H4 (cell line): ENCODE measurements around the gene TMEM89. TPM values are rescaled to one million over a fixed set of nuclear protein-coding genes. Genes with fewer than 3 reads are reported as not detected.

Experiments
- DNase-seq: peaks from one replicate; pipeline ENCODE4 v3.0.0-alpha.2; 2015; ENCODE audit warnings: low spot score
- total RNA-seq: library from RNA; depleted of rRNA; stranded (reverse); fragments of >200 nt; shearing (Covaris generic); gene quantifications from 2 replicates; pipeline ENCODE4 v1.2.3, GENCODE V29; 2014

TMEM89 gene
- total RNA-seq, 1 experiment from 2014 or later = not detected

DNA sequence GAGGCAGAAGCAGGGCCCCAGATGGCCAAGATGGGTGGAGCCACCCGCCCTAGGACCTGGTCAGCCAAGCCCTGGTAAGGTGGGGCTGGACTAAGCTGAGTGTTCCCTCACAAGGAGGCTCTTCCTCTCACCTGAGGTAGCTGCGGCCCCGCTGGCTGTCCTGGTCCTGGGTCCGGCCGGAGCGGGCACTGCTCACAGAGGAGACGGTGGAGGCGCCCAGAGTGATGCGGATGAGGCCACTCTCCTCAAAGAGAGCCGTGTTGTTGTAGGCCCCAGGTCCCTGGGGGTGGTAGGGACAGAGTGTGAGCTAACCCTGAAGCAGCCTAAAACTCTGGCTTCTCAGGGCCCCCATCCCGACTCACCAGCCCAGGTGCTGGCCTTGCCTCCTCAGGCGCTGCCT, 21.0 kb upstream of the TMEM89 start:
- DNase-seq = no peak

DNA sequence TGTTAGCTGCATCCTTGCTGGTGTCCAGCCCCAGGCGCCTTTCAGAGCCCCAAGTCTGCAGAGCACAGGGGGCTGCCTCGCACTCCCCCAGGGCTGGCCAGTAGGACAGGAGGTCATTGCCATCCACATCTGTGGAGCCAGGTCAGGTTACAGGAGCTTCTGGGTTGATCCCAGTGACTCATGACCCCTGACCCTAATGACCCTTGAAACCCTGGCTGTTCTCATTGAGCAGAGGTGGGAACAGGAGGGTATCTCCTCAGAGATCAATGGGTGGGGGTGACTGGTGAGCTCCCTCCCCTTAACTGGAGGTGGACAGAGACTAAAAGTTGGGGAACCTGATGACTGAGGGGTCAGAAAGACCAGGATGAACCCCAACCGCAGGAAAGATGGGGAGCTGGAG, 19.8 kb upstream of the TMEM89 start:
- DNase-seq = no peak

DNA sequence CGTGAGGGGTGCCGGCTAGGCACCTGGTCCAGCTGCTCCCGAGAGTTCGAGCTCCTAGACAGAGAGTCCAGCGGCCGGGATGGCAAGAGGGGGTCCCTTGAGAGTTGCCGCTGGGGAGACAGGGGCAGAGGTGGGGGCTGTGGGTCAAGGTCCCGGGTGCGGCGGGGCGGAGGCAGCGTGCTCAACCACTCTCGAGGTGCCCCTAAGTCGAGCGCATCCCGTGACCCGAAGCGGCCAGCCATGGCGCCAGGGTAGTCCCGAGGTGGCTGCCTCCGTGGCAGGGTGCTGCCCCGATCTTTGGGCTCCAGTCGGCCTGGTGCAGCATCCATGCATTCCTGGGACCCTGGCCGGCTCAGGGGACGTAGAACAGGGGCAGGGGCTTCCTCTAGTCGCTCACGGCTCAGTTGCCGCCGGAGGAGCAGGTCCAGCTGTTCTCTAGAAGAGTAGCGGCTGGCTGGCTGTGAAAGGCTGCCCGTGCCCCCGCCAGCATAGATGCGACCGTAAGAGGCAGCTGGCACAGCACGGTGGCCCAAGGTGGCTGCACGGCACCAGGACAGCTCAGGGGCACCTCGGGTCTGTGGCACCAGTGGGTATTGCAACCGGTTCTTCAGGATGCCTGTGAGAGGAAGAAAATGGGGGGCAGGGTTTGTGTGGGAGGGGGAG, 18.5 kb upstream of the TMEM89 start:
- no peak for DNase-seq

DNA sequence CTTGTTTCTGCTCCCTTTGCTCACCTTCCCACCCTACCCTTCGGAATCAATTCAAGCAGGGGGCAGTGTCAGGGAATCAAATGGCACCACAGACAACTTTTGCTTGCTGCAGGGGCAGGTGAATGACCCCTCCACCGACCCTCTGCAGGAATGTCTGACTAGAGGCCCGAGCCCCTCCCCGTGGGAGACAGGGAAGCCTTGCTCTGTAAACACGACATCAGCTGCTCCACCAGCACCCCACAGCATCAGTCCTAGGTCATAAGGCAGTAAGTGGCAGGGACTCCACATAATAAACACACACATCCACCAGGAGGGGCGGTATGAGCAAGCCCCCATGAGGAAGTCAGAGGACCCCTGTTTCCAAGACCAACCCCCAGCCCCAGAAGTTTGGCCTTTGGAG, 15.7 kb upstream of the TMEM89 start:
- DNase-seq = no peak

DNA sequence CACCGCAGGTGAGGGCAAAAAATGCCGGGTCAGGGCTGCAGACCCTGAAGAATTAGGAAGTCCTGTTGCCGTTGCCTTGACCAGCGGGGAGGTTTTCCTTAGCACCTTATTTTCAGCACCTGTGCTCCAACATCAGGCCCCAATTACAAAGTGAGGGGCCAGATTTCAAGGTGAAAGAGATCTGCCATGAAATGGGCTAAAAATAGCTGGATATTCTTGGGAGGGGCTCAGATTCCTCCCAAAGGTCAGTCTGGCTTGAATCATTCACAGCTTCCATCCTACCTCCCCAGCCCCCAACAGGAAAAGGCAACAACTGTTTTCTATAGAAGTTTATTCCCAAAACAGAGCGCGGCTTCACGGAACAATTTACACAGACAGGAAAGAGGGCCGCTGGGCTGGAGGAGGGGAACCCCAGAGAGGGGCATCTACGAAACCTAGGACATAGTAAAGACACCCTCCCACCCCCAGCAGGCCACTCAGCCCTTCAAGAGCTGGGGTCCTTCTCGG, 14.6 kb upstream of the TMEM89 start:
- no peak for DNase-seq

DNA sequence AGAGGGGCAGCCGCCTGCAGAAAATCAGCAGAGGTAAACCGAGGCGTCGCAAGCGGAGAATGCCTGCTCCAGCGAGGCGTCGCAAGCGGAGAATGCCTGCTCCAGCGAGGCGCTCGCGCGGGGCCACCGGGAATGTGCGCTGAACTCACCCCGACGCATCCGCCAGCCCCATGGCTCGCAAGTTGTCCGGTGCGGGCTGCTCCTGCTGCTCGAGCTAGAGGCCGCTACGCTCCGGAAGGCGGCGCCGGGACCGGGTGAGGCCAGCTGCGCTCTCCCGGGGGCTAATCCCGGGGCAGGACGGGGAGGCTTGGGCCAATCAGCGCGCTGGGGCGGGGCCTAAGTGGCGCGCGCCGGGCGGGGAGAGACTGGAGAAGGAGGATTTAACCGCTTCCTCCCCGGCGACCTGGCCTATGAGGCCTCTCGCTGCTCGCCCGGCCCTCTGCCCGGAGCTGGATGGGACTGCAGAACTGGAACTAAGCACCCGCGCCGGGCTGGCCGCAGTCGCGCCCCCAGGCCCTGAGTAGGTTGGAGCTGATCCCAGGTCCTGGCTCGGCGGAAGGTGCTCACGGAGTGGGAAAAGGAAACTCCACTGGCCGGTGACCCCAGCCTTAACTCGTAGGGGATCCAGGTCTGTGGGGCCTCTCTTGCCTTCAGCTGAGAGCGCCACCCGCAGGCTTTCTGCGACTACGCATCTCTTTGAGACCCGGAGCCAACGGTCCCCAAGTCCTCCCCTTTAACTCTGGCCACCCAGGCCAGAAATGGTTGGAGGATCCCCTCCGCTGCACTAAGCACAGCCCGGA, 13.9 kb upstream of the TMEM89 start, which contains the start of gene SLC26A6:
Gene SLC26A6, minus strand, starts transcription at position 240 of the 800 bp plus-strand sequence. Its CDS starts 68 bp downstream, at position 172.
- DNase-seq = peak; percentile 84

DNA sequence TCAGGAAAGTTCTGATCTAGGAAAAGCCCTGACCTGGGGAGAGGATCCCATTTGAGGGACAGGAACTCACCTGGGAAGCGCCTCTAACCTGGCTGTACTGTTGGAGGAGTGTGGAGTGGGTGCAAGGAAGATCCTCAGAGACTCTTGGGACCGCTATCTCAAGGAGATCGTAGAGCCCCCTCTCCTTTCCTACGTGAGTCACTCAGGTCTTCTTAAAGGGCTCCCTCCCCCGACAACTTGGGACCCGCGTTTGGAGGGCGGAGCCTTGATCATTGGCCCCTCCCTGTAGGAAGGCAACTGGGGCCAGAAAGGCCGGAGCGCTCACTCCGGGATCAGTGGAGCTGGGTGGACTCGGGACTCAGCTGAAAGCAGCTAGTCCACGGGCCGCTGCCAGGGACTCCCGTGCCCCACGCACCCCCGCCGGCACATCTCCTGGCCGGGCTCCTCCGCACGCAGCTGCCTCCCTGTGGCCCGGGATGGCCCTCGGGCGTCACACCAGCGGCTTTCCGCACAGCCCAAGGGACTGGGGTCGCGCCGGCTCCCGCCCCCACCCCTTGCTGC, 13.2 kb upstream of the TMEM89 start:
- peak; percentile 13 for DNase-seq

DNA sequence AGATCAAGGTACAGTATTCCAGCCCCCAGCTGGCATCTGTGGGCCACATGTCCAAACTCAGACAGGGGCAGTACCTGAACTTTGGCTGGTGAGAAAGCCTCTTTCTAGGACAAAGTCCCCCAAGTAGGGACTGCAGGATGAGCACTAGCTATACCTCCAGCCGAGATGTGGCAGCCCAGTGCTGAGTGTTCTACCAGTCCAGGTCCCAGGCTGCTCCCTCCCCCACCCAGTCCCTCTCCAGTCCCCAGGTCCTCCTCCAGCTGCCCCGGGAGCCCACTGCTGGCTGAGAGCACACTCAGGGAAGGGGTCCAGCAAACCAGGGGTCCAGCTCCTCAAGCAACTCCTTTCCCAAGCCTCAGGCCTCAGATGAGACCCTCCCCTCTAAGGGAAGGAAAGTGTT, 12.2 kb upstream of the TMEM89 start:
- no peak for DNase-seq

DNA sequence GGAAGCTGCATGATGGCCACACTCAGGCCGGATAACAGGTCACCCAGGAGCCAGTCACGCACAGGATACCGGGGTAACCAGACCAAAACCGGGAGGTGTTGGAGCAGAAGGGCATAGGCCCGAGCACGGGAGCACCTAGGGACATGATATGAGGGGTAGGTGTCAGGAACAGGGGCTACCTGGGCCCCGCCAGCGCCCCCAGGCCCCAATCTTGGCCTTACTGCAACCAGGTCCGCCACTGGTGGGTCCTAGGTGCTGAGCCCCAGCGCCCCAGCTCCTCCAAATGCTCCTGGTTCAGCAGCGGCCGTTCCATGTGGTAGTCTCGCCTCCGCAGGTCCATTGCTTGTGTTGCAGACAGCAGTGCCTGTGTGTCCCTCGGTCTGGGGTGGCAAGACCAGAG, 11.7 kb upstream of the TMEM89 start:
- DNase-seq = no peak

DNA sequence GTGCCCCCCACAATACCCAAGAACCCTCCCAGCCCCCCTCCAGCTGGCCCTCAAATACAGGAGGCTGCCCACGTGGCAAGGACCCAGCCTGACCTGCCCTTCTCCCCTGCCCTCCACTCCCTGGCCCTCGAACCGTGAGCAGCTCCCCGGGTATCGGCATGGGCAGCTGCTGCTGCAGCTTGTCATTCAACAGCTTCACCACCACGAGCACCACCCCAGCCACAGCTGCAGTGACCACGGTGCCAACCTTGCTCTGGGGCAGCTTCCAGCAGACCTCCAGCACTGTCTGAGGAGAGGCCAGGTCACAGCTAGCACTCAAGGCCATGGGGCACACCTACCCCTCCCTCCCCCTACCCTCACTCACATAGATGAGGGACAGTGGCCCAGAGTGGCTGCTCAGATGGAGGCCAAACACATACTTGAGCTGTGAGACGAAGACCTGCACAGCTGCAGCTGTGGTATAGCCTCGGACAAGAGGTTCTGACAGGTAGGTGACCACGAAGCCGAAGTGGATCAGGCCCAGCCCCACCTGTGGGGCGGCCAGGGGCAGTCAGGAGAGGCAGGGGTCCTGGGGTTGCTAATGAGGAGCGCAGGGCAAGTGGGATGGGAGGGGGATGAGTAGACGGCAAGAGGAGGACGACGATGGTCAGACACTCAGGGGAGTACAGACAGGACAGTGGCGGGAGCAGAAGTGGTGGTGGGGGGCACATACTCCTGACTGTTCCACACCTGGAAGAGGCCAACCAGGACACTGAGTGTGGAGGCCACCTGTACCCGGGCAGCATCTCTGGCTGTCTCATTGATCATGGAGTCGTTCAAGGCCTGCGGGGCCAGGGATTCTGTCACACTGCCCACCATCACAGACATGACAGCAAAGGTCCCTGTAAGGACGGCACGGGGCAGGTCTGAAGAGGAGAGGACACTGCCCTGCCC, 10.2 kb upstream of the TMEM89 start:
- DNase-seq = no peak

DNA sequence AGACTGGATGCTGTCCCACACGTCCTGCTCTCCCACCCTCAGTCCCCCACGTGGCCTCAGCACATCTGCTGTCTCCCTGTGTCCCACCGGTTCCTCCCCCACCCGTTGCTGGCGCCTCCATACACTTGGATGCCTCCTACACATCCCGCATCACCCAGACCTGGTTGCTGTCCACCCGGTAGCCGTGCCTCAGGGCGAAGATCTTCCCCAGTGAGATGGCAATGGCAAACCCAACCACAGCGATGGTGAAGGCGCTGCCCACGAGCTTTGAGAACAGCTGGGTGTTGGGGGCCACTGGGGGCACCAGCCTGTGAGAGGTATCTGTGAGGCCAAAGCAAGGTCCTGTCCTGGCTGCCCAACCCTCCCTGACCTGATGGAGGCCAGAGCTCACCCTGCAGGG, 9.3 kb upstream of the TMEM89 start:
- no peak for DNase-seq

DNA sequence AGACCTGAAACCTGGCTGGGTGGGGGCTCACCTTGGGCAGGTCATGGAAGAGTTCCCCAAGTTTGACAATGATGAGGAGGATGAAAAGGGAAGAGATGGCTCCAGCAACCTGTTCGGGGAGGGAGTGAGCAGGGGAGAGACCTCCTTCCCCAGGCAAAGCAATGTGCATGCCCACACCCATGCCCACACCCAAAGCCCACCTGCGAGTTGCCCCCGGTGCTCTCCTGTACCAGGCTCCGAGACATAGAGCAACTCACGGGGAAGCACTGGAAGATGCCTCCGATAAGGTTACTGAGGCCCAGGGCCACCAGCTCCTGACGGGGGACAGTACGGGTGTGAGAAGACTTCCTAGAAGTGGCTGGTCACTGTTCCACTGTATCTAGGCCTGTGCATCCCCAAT, 8.8 kb upstream of the TMEM89 start:
- no peak for DNase-seq

DNA sequence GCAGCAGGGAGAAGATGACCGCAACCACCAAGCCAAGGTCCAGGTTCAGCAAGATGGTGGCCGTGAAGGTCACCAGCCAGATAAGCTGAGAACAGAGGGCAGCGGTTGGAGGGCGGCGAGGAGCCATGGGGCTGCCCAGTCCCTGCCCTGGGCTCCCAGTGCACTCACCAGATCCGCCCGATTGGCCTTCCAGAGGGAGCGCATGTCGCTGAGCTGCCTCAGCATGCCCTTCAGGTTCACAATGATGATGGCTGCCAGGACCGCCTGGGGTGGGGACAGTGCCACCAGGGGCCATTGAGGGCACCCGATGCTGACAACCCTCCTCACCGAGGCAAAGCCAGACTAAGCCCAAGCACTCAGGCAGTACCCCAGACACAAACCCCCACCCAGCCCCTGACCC, 8.3 kb upstream of the TMEM89 start:
- DNase-seq = no peak

DNA sequence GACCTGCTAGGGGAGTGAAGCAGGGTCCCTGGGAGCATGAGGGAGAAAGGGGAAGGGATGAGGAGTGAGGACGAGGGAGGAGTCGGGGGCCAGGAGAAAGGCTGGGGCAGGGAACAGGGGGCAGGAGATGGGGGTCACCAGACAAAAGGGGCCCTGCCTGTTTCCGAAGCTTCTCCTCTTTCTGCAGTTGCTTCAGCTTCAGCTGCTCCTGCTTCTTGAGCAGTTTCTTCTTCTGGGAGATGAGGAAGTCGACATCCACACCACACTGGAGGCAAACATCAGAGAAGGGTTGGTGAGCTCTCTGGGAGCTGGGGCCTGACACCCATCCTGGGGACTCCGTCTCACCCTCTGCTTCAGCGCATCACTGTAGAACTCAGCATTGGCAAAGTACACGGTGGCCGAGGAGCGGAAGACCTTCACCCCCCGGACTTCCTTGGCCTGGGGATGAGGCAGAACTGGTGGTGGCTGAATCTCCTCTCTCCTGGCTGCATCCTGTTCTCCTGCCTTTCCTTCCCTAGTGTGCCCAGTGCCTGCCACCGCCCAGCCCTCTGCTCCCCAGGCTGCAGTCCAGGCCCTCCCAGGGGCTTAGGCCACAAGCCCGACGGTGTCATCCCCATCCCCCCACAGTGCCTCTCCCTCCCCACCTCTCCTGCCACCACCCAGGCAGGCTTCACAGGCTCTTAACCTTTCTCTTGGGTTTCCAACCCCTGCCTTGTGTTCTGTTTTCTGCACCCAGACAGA, 6.9 kb upstream of the TMEM89 start:
- DNase-seq = no peak

DNA sequence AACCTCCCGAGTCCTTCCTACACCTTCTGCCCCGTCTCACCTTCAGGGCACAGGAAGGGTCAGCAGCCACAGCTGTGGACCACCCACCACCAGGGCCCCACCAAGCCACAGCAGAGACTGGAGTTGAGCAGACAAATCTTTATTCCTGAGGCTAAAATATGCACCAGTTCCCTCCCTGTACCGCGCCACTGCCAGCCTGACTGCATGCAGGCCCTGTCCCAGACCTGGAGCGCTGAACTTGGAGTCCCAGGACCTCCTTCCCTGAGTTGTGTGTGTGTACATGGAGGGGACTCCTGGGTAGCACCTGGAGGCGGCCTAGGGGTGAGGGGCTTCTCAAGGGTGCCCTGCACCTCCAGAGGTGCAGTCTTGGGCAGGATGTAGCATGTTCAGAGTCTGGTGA, 4.0 kb upstream of the TMEM89 start:
- DNase-seq = no peak

DNA sequence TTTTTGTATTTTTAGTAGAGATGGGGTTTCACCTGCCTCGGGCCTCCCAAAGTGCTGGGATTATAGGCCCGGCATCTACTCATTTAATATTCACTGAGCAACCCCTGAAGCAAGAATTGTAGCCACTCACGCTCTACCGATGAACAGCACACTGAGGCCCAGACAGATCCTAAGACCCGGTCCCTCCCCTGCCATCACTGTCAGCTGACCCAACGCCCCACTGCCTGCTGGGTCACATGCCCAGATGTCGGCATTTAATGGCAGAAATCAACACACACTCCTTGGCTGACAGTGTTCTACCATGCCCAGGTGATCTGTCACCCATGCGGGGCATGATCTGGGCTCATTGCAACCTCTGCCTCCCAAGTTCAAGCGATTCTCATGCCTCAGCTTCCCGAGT, 3.2 kb upstream of the TMEM89 start:
- DNase-seq = no peak

DNA sequence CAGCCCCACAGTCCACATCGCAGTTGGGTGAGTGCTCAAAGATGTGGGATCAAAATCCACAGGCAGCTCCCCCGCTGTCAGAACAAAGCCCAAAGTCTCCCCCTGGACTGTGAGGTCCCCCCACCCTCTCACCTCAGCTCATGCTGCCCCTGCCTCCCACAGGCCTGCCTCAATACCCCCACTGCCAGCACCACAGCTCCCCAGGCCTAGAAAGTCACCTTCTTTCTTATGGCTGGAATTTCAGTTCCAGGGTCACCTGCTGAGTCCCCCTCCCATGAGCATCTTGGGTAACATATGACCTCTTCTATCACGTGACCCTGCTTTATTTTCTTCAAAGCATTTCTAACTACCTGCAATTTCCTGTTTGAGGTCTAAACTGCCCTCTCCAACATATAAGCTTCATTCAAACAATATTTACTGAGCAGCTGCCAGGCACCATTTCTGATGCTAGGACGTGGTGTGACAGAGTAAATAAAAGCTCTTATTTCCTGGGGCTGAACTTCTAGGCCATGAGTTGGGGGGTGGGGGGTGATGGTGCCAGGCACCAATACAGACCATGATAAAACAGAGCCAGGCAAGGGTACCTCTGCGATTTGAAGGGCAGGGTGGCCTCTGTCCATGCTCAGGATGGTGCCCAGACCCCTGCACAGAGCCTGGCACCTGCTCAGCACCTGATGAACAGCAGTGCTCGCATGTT, 2.4 kb upstream of the TMEM89 start:
- DNase-seq = no peak

DNA sequence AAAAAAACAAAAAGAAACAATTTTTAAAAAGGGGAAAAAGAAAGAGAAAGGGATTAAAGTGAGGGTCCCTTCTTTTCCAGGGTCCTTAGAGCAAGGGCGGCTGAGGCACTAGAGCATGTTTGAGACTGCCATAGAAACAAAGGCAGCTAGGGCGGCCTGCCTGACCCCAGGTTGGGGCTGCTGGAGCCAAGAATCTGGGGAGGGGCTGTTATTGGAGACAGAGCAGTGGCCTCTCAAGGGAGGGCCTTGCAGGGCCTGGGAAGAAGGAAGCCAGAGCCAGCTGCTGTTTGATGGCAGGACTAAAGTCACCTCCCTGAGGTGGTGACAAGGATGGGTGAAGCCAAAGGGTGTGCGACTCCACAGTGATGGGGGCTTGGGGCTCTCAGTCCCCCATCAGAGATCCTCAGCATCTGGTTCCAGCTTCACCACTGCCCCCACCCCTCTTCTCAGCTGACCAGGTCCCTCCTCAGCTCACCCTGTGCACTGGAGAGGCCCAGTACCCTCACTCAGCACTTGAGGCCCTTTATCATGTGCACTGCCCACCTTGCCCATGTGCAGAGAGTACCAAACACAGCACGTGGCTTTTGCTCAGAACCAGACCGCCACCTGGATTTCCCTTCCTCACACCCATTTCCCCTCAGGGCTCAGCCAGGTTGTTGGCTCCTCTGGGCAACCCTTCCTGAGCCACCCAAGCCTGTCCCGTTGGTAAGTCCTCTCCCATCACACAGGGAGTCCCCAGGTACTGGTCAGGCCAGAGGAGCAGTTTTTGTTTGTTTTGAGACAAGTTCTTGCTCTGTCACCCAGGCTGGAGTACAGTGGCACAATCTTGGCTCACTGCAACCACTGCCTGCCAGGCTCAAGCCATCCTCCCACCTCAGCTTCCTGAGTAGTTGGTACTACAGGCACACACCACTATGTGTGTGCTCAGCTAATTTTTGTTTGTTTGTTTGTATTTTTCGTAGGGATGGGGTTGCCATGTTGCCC, 1.7 kb downstream of the TMEM89 start:
- no peak for DNase-seq

DNA sequence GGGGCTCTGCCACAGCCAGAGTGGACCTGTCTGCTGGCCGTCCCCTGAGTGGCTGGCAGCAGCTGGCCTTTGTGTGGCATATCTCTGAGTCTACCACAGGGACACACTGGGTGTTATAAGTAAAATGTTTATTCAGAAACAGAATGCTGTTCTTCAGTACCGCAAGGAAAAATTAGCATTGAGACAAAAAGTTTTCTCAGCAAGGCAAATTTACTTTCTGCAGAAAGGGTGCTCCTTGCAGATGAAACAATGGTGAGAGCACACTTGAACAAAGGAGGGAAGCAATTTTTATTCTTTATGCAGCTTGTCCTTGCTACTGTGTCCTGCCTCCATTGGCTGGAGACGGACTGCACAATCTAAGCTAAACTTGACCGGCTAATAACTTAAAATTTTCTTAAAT, 4.0 kb downstream of the TMEM89 start:
- no peak for DNase-seq
